ENCODE data around the gene IGFBP4. TPM values are rescaled to one million over a fixed set of nuclear protein-coding genes. Genes with fewer than 3 reads are reported as not detected.

IGFBP4 gene
- total and polyA plus RNA-seq, 4 donors: 74.1 to 649 (median 238) TPM

- TF ChIP-seq RXRA (IDR thresholded peaks at IDR 0.05): peak; percentile 51 to 71
- TF ChIP-seq, protein P1, sequence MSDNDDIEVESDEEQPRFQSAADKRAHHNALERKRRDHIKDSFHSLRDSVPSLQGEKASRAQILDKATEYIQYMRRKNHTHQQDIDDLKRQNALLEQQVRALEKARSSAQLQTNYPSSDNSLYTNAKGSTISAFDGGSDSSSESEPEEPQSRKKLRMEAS (IDR thresholded peaks at IDR 0.05): no peak
- no peak for TF ChIP-seq ZBTB33 (IDR thresholded peaks at IDR 0.05)
- no peak for TF ChIP-seq SP1 (IDR thresholded peaks at IDR 0.05)
- peak in 1 of 2 donors; percentile 41 for TF ChIP-seq JUND (IDR thresholded peaks at IDR 0.05)
- TF ChIP-seq RAD21 (IDR thresholded peaks at IDR 0.05): no peak
- peak in 1 of 2 donors; percentile 63 for TF ChIP-seq EGR1 (IDR thresholded peaks at IDR 0.05; ENCODE audit: low read depth in 2 of 2)
Measured at GRCh38 chr17:40462343-40463121, 19.3 kb downstream of the IGFBP4 start (continued).

GRCh38 chr17:40463122-40463550, 19.9 kb downstream of the IGFBP4 start:
- Histone ChIP-seq H3K36me3 (ENCODE audit: control insufficient read depth in 4 of 4, insufficient read depth in 3 of 4, low read depth in 1 of 4, low read length in 3 of 4) (no peaks in the 10 kb centered on the region), H3K9ac (ENCODE audit: low read depth in 1 of 2, low read length in 2 of 2) (no peak overlapping the region), H3K27me3 (ENCODE audit: control insufficient read depth in 4 of 4, insufficient read depth in 4 of 4, low read length in 3 of 4) (no peaks in the 10 kb centered on the region), H3K4me1 (ENCODE audit: control insufficient read depth in 4 of 4, insufficient read depth in 4 of 4, low read length in 3 of 4) (peaks cover 0 to 47% (median 42%) of the 10 kb centered on the region in 4 donors), H3K9me3 (ENCODE audit: control insufficient read depth in 4 of 4, low read length in 3 of 4) (no peaks in the 10 kb centered on the region), H3K27ac (ENCODE audit: low read depth in 1 of 2, low read length in 2 of 2) (peak overlapping the region; percentile 57 to 60), H3K4me3 (ENCODE audit: low read depth in 1 of 3, low read length in 3 of 3) (no peak overlapping the region)
- TF ChIP-seq FOXA1 (IDR thresholded peaks at IDR 0.05): no peak
- TF ChIP-seq HNF4A (conservative IDR thresholded peaks at IDR 0.05): peak; percentile 65 to 70
- no peak for TF ChIP-seq TAF1 (conservative IDR thresholded peaks at IDR 0.05)
- no peak for TF ChIP-seq FOXA2 (IDR thresholded peaks at IDR 0.05)
- TF ChIP-seq YY1 (IDR thresholded peaks at IDR 0.05): no peak
- TF ChIP-seq NR2F2 (IDR thresholded peaks at IDR 0.05): peak; percentile 40
- TF ChIP-seq JUND (IDR thresholded peaks at IDR 0.05): peak in 1 of 2 donors; percentile 62
- TF ChIP-seq RAD21 (IDR thresholded peaks at IDR 0.05): peak in 1 of 2 donors; percentile 17
- TF ChIP-seq SP1 (IDR thresholded peaks at IDR 0.05): peak; percentile 6
- TF ChIP-seq ATF3 (IDR thresholded peaks at IDR 0.05): no peak
- peak; percentile 90 to 91 for TF ChIP-seq RXRA (IDR thresholded peaks at IDR 0.05)
- TF ChIP-seq CTCF (IDR thresholded peaks at IDR 0.05; ENCODE audit: low read depth, low read length, missing input control): no peak
- 41% methylated on average over 11 of the region's 11 CpGs for WGBS
- no peak for DNase-seq (ENCODE audit: low spot score)

DNA sequence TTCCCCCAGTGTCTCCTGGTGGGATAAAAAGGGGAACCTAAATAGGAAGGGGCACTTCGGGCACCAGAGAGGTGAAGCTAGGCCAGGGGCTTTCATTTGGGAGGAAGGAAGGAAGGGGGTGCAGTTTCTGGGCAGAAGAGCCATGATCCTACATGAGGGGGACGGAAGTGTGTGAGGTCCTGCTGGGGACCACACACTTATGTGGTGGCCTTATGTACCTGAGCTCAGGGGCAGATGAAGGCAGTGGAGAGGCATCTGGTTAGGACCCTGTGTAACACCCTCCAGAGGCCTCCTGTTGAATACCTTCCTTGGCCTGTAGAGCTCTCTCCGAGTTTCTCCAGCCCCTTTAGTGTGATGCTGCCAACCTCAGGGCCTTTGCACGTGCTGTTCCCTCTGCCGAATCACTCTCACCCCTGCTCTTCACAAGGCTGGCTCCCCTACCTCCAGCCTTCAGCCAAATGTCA, 21.2 kb downstream of the IGFBP4 start:
- DNase-seq (ENCODE audit: low spot score): no peak
- H3K27me3 ChIP-seq (ENCODE audit: control insufficient read depth in 4 of 4, insufficient read depth in 4 of 4, low read length in 3 of 4): no peaks in the 10 kb centered on the region
- no peaks in the 10 kb centered on the region for H3K9me3 ChIP-seq (ENCODE audit: control insufficient read depth in 4 of 4, low read length in 3 of 4)
- H3K36me3 ChIP-seq (ENCODE audit: control insufficient read depth in 4 of 4, insufficient read depth in 3 of 4, low read depth in 1 of 4, low read length in 3 of 4): no peaks in the 10 kb centered on the region
- H3K27ac ChIP-seq (ENCODE audit: low read depth in 1 of 2, low read length in 2 of 2): no peak overlapping the region
- H3K4me1 ChIP-seq (ENCODE audit: control insufficient read depth in 4 of 4, insufficient read depth in 4 of 4, low read length in 3 of 4): peaks cover 0 to 34% (median 29%) of the 10 kb centered on the region in 4 donors
- no peak overlapping the region for H3K9ac ChIP-seq (ENCODE audit: low read depth in 1 of 2, low read length in 2 of 2)
- no peak overlapping the region for H3K4me3 ChIP-seq (ENCODE audit: low read depth in 1 of 3, low read length in 3 of 3)
- 82% methylated on average over 5 of the region's 5 CpGs for WGBS
- no peak for TF ChIP-seq YY1 (IDR thresholded peaks at IDR 0.05)
- TF ChIP-seq JUND (IDR thresholded peaks at IDR 0.05): peak in 1 of 2 donors; percentile 50
- no peak for TF ChIP-seq HNF4A (conservative IDR thresholded peaks at IDR 0.05)
- no peak for TF ChIP-seq ZBTB33 (IDR thresholded peaks at IDR 0.05)
- no peak for TF ChIP-seq HNF4G (IDR thresholded peaks at IDR 0.05)
- peak in 1 of 2 donors; percentile 1 for TF ChIP-seq RAD21 (IDR thresholded peaks at IDR 0.05)
- no peak for TF ChIP-seq RXRA (IDR thresholded peaks at IDR 0.05)
- TF ChIP-seq GABPA (IDR thresholded peaks at IDR 0.05 in 1 of 2, conservative IDR thresholded peaks at IDR 0.05 in 1 of 2): no peak
- no peak for TF ChIP-seq SP1 (IDR thresholded peaks at IDR 0.05)
- TF ChIP-seq FOXA1 (IDR thresholded peaks at IDR 0.05): no peak
- no peak for TF ChIP-seq NR2F2 (IDR thresholded peaks at IDR 0.05)
- TF ChIP-seq, protein P1 (IDR thresholded peaks at IDR 0.05): no peak
- TF ChIP-seq FOXA2 (IDR thresholded peaks at IDR 0.05): no peak
- TF ChIP-seq CTCF (IDR thresholded peaks at IDR 0.05; ENCODE audit: low read depth, low read length, missing input control): no peak

Measured in liver (tissue), 9 donors.